ENCODE results near the gene CEL.

CEL gene

GRCh38 chr9:133113163-133113948, 51.6 kb downstream of the CEL start:
- no peak for TF ChIP-seq CTCF (IDR thresholded peaks at IDR 0.05; ENCODE audit: insufficient read depth, low read depth, low read length, missing control alignments)
- no peak overlapping the region for H3K4me3 ChIP-seq (ENCODE audit: low read length)
- no peak for DNase-seq (ENCODE audit: low read depth)

GRCh38 chr9:133113949-133114885, 52.4 kb downstream of the CEL start:
- H3K4me3 ChIP-seq (ENCODE audit: low read length), result no peak overlapping the region
- TF ChIP-seq CTCF (IDR thresholded peaks at IDR 0.05; ENCODE audit: insufficient read depth, low read depth, low read length, missing control alignments), result no peak
- DNase-seq (ENCODE audit: low read depth), result peak; percentile 44

- no peak for TF ChIP-seq CTCF (IDR thresholded peaks at IDR 0.05; ENCODE audit: insufficient read depth, low read depth, low read length, missing control alignments)
- no peak for DNase-seq (ENCODE audit: low read depth)
- no peak overlapping the region for H3K4me3 ChIP-seq (ENCODE audit: low read length)
Measured at GRCh38 chr9:133114886-133115603, 53.3 kb downstream of the CEL start.

GRCh38 chr9:133115604-133116345, 54.0 kb downstream of the CEL start:
- DNase-seq (ENCODE audit: low read depth), result no peak
- no peak for TF ChIP-seq CTCF (IDR thresholded peaks at IDR 0.05; ENCODE audit: insufficient read depth, low read depth, low read length, missing control alignments)
- H3K4me3 ChIP-seq (ENCODE audit: low read length), result no peak overlapping the region

DNA sequence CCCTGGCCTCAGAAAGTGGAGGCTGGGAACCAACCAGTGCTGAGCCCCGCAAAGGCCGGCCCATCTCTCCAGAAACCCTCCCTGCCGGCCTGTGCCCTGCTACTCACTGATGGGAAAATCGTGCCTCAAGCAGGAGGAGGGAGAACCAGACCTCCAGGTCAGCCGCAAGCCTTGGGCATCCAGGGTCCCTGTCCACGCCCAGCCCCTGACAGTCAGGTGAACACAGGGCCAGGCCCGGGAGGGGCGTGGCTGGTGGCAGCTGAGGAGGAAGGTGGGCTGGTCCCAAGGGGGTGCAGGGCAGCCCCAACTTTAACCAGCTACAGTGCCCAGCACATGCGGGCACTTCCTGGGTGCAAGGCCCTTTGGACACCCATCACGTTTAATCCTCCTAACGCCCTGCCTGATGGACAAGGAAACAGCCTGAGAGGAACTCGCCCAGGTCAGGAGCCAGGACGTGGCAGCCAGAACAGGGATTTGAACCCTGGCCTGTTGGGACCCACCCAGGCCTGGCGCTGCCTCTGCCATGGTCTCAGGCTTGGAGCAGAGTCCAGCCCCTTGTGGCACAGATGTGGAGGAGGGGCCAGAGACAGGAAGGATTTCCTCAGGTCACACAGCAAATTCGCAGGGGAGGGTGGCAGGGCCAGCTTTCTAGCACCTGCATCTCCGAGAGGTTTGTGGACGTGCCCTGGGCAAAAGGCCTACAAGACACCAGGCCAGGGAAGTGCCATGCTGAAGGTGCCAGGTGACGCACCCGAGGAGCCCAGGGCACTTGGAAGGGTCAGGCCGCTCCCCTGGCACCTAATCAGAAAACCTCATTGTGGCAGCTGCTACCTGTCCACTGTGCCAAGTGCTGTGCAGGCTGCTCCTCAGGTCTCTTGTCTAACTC, 54.8 kb downstream of the CEL start:
- no peak for DNase-seq (ENCODE audit: low read depth)
- no peak overlapping the region for H3K4me3 ChIP-seq (ENCODE audit: low read length)
- no peak for TF ChIP-seq CTCF (IDR thresholded peaks at IDR 0.05; ENCODE audit: insufficient read depth, low read depth, low read length, missing control alignments)

All from epithelial cell of esophagus (primary cell).